HUES48 (cell line): ENCODE results near the gene UACA.
"Not testable (repeated sequence)": the region's sequence is repeated elsewhere in the genome, so short reads cannot be mapped to it uniquely, and the experiment has no call there.

Experiments used
- H3K27ac ChIP-seq: one replicate; pipeline ENCODE4 v1.7.0; 2013; ENCODE audit warnings: low read depth, low read length, inconsistent platforms
- H3K27me3 ChIP-seq: 2 replicates; pipeline ENCODE4 v1.6.1; 2013; ENCODE audit warnings: mild to moderate bottlenecking, low read length; ENCODE audit not compliant: control insufficient read depth, insufficient read depth
- H3K36me3 ChIP-seq: 2 replicates; pipeline ENCODE4 v1.6.1; 2013; ENCODE audit warnings: low read length; ENCODE audit not compliant: control insufficient read depth, insufficient read depth
- H3K4me1 ChIP-seq: 2 replicates; pipeline ENCODE4 v1.6.1; 2013; ENCODE audit warnings: mild to moderate bottlenecking, low read length; ENCODE audit not compliant: control insufficient read depth, insufficient read depth
- H3K4me3 ChIP-seq: 2 replicates; pipeline ENCODE4 v1.5.1; 2013; ENCODE audit warnings: mild to moderate bottlenecking, low read depth, low read length
- H3K9ac ChIP-seq: 2 replicates; pipeline ENCODE4 v1.6.1; 2013; ENCODE audit warnings: mild to moderate bottlenecking, low read depth, low read length, moderate library complexity
- H3K9me3 ChIP-seq: 2 replicates; pipeline ENCODE4 v1.6.1; 2013; ENCODE audit warnings: low read length; ENCODE audit not compliant: control insufficient read depth, insufficient read depth

Gene UACA

DNA sequence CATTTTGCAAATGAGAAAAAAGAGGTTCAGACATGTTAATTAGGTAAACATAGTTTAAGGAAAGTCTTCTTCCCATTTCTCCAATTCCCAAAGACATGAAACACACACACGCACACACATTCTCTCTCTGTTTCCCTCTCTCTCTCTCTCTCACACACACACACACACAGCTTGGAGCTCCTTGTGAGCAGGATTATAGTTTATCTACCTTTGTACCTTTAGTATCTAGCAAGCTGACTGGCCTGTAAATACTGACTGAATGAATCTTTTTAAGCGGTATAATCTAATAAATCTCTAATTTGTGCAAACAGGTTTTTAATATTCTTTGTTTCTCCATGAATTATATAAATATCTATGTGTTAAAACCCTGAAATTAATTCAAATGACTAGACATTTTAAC, 73.3 kb downstream of the UACA start:
- H3K9me3 ChIP-seq: no peaks in the 10 kb centered on the region
- no peak overlapping the region for H3K4me3 ChIP-seq
- no peak overlapping the region for H3K27ac ChIP-seq
- no peaks in the 10 kb centered on the region for H3K36me3 ChIP-seq
- peaks cover 18% of the 10 kb centered on the region; the same call in 1 of the 2 replicates for H3K4me1 ChIP-seq
- H3K9ac ChIP-seq: no peak overlapping the region
- H3K27me3 ChIP-seq: no peaks in the 10 kb centered on the region

DNA sequence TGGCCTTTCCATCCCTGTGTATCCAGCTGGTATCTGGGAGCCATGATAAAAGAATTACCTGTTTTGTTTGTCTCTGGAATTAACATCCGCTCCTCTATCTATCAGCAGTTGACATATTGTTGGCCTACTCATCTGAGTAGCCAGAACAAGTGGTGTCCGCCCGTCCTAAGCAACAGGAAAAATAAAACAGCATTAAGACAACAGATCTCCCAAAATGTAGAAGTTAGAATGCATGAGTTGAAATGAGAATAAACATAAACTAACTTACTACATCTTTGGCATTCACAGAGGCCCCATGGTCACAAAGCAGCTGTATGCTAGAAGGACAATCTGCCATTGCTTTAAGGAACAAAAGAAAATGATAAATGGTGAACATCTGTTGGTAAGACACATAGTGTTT, 75.9 kb downstream of the UACA start:
- H3K4me3 ChIP-seq: no peak overlapping the region
- H3K36me3 ChIP-seq: no peaks in the 10 kb centered on the region
- H3K9me3 ChIP-seq: no peaks in the 10 kb centered on the region

GRCh38 chr15:70680817-70681216, 82.5 kb downstream of the UACA start:
- Histone ChIP-seq H3K4me1 (no peaks in the 10 kb centered on the region), H3K27ac (no peak overlapping the region), H3K36me3 (peaks cover 14% of the 10 kb centered on the region), H3K4me3 (no peak overlapping the region), H3K9ac (no peak overlapping the region), H3K9me3 (no peaks in the 10 kb centered on the region), H3K27me3 (no peaks in the 10 kb centered on the region)

More for the DNA sequence above, 75.9 kb downstream of the UACA start:
- H3K4me1 ChIP-seq: peaks cover 14% of the 10 kb centered on the region; the same call in 1 of the 2 replicates
- H3K27me3 ChIP-seq: no peaks in the 10 kb centered on the region
- H3K9ac ChIP-seq: no peak overlapping the region
- H3K27ac ChIP-seq: no peak overlapping the region

- Histone ChIP-seq H3K27ac (no peak overlapping the region), H3K36me3 (peaks cover 15% of the 10 kb centered on the region), H3K27me3 (no peaks in the 10 kb centered on the region)
Measured at GRCh38 chr15:70679919-70680231, 83.5 kb downstream of the UACA start.

GRCh38 chr15:70672081-70672480, 91.3 kb downstream of the UACA start:
- H3K9me3 ChIP-seq: no peaks in the 10 kb centered on the region
- H3K9ac ChIP-seq: no peak overlapping the region
- no peak overlapping the region for H3K27ac ChIP-seq
- peaks cover 19% of the 10 kb centered on the region for H3K36me3 ChIP-seq
- H3K4me3 ChIP-seq: no peak overlapping the region
- peaks cover 31% of the 10 kb centered on the region for H3K4me1 ChIP-seq
- H3K27me3 ChIP-seq: no peaks in the 10 kb centered on the region

More at GRCh38 chr15:70679919-70680231, 83.5 kb downstream of the UACA start:
- no peaks in the 10 kb centered on the region for H3K9me3 ChIP-seq
- H3K4me1 ChIP-seq: no peaks in the 10 kb centered on the region
- H3K4me3 ChIP-seq: no peak overlapping the region
- no peak overlapping the region for H3K9ac ChIP-seq

DNA sequence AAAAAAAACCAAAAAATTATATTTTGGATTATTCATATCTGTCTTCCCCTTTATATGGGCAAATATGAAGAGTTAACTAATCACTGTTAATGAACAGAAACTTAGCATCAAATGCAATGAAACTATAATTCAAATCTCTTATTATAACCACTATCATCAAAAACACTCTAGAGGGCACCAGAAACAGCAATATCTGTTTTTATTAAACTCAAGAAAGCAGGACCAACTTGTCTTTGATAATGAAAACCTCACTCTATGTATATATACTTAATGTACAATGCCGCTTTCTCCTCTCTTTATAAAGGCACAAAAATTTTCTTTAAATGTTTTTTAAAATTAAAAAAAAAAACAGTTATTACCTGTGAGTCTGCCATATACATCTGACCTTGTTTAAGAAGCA, 92.7 kb downstream of the UACA start:
- H3K4me3 ChIP-seq: no peak overlapping the region
- peaks cover 11% of the 10 kb centered on the region for H3K36me3 ChIP-seq
- no peak overlapping the region for H3K27ac ChIP-seq

DNA sequence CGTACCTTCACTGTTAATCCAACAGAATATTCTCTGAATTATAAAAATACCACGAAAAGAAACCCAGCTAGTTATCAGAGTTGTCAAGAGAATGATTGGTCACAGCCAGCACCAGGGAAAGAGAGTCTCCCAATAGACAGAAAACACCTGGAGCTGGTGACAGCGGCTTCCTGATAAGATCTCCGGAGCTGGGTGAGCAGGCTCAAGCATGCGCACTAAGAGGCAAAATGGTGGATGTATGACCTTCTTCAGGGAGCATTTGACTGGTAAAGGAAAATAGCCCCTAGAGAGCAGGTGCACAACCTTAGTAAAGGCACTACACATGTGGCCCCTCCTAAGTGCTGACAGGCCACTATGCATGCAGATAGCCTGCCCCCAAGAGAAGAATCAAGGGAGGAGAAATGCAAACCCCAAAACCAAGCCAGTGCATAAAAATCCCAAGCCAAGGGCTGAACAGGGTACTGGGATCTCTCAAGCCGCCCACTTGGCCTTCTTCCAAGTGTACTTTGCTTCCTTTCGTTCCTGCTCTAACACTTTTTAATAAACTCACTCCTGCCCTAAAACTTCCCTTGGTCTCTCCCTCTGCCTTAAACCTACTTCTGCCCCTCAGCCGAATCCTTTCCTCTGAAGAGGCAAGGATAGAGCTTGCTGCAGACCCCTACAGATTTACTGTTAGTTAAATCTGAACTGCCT, 93.2 kb downstream of the UACA start:
- no peaks in the 10 kb centered on the region for H3K9me3 ChIP-seq
- peaks cover 40% of the 10 kb centered on the region for H3K4me1 ChIP-seq
- H3K4me3 ChIP-seq: no peak overlapping the region
- H3K36me3 ChIP-seq: peaks cover 11% of the 10 kb centered on the region
- peak overlapping the region; percentile 26 for H3K27ac ChIP-seq
- no peaks in the 10 kb centered on the region for H3K27me3 ChIP-seq
- H3K9ac ChIP-seq: no peak overlapping the region

More for the DNA sequence above, 92.7 kb downstream of the UACA start:
- Histone ChIP-seq H3K9ac (no peak overlapping the region), H3K4me1 (peaks cover 40% of the 10 kb centered on the region), H3K27me3 (no peaks in the 10 kb centered on the region), H3K9me3 (no peaks in the 10 kb centered on the region)

DNA sequence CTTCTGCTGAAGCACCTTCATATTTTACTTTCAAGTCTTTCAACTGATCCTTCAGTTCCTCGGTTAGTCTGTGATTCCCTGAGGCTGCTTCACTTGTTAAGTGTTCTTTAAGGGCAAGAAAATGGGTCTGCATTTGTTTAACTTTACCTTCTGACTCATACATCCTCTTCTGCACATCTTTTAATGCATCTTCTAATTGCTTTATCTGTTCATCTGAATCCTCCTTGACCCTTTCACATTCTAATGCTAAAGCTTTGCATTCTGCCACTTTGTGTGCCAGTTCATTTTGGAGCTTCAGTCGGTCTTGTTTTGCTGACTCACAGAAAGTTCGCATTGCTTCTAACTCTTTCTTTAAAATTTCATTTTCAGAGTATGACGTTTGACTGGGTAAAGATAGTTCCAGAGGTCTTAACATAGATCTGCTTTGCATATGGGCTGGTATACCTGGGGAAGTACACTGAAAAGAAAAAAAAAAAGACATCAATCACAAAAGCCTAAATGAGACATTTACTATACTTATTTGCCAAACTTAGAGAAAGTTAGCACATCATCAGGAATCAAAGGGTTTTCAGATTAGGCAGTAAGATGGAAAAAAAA, 94.3 kb downstream of the UACA start:
- Histone ChIP-seq H3K27ac (no peak overlapping the region), H3K36me3 (peaks cover 12% of the 10 kb centered on the region), H3K27me3 (no peaks in the 10 kb centered on the region), H3K4me1 (peaks cover 40% of the 10 kb centered on the region), H3K9ac (no peak overlapping the region), H3K9me3 (no peaks in the 10 kb centered on the region), H3K4me3 (no peak overlapping the region)

- H3K36me3 ChIP-seq: peaks cover 15% of the 10 kb centered on the region
Measured at GRCh38 chr15:70665599-70665998, 97.8 kb downstream of the UACA start.

GRCh38 chr15:70664494-70664893, 98.9 kb downstream of the UACA start:
- Histone ChIP-seq H3K4me1 (peaks cover 42% of the 10 kb centered on the region), H3K9me3 (no peaks in the 10 kb centered on the region), H3K27ac (no peak overlapping the region), H3K27me3 (no peaks in the 10 kb centered on the region), H3K9ac (no peak overlapping the region), H3K4me3 (no peak overlapping the region), H3K36me3 (peaks cover 15% of the 10 kb centered on the region)

More at GRCh38 chr15:70665599-70665998, 97.8 kb downstream of the UACA start:
- Histone ChIP-seq H3K4me1 (peaks cover 49% of the 10 kb centered on the region), H3K9ac (no peak overlapping the region), H3K4me3 (no peak overlapping the region), H3K27me3 (no peaks in the 10 kb centered on the region), H3K27ac (no peak overlapping the region), H3K9me3 (no peaks in the 10 kb centered on the region)

DNA sequence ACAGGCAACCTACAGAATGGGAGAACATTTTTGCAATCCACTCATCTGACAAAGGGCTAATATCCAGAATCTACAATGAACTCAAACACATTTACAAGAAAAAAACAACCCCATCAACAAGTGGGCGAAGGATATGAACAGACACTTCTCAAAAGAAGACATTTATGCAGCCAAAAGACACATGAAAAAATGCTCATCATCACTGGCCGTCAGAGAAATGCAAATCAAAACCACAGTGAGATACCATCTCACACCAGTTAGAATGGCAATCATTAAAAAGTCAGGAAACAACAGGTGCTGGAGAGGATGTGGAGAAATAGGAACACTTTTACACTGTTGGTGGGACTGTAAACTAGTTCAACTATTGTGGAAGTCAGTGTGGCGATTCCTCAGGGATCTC, 100.3 kb downstream of the UACA start:
- H3K36me3 ChIP-seq, H3K27ac ChIP-seq, H3K4me3 ChIP-seq, H3K27me3 ChIP-seq, H3K9ac ChIP-seq, H3K9me3 ChIP-seq: not testable (repeated sequence)
- H3K4me1 ChIP-seq: peaks cover 27% of the 10 kb centered on the region
